Posterior cingulate gyrus (tissue), 11 donors: ENCODE results near the gene HPDL.
"Not testable (repeated sequence)": the region's sequence is repeated elsewhere in the genome, so short reads cannot be mapped to it uniquely, and the experiment has no call there.

Experiments used
- DNase-seq, 10 donors: peaks; one replicate each; pipeline versions ENCODE4 v3.0.0 to v3.0.0-alpha.2; 2020 to 2021; ENCODE audit warnings: mixed read lengths in 3 of 10
- intact Hi-C: fragments of 100-400 bp; cut with DNase I; formaldehyde crosslinking; loops from one replicate; pipeline ENCODE4 v1.15.1; 2023

Gene HPDL

GRCh38 chr1:45326627-45327623 is at the start of gene HPDL:
Gene HPDL, plus strand, starts transcription at chr1:45326895. Its CDS starts 254 bp downstream, at chr1:45327149.
- intact Hi-C loops = no loop called here
- peak; percentile 57 to 93 (median 72) for DNase-seq

GRCh38 chr1:45282351-45282750 is 44.3 kb upstream of the HPDL start:
- intact Hi-C loops = no loop called here

GRCh38 chr1:45284858-45285257 is 41.8 kb upstream of the HPDL start:
- DNase-seq, intact Hi-C loops: not testable (repeated sequence)

More at GRCh38 chr1:45282351-45282750, 44.3 kb upstream of the HPDL start:
- DNase-seq = no peak

- DNase-seq, intact Hi-C loops: not testable (repeated sequence)
Observed at GRCh38 chr1:45286521-45286920, 40.2 kb upstream of the HPDL start.

- DNase-seq, intact Hi-C loops: not testable (repeated sequence)
Observed at GRCh38 chr1:45291002-45291401, 35.7 kb upstream of the HPDL start.

- intact Hi-C loops = no loop called here
- DNase-seq = no peak
Observed at GRCh38 chr1:45291716-45292115, 35.0 kb upstream of the HPDL start.

GRCh38 chr1:45297666-45298356 is 28.9 kb upstream of the HPDL start:
- intact Hi-C loops = no loop called here

GRCh38 chr1:45299296-45299695 is 27.4 kb upstream of the HPDL start:
- no peak for DNase-seq
- intact Hi-C loops = no loop called here

More at GRCh38 chr1:45297666-45298356, 28.9 kb upstream of the HPDL start:
- peak in 2 of 10 donors; percentile 28 to 36 for DNase-seq

GRCh38 chr1:45299981-45300668 is 26.6 kb upstream of the HPDL start:
- intact Hi-C loops = loop anchor here (1.0 to 10.0 kb wide), 3 partner anchors 286 to 565 kb away; partner anchors contain the start of genes KIF2C and RNU5D-1
- DNase-seq = peak in 6 of 10 donors; percentile 21 to 89 (median 30)

GRCh38 chr1:45300669-45300997 is 26.1 kb upstream of the HPDL start:
- DNase-seq = no peak
- intact Hi-C loops = loop anchor here (1.0 to 10.0 kb wide), 3 partner anchors 286 to 566 kb away; partner anchors contain the start of genes KIF2C and RNU5D-1

- DNase-seq = no peak
- intact Hi-C loops = loop anchor here (1.0 to 10.0 kb wide), 4 partner anchors 38 to 568 kb away; partner anchors contain the start of genes KIF2C, MUTYH, RNU5D-1 and TOE1
Observed at GRCh38 chr1:45302505-45303150, 24.1 kb upstream of the HPDL start.

GRCh38 chr1:45303520-45304310 is 23.0 kb upstream of the HPDL start:
- intact Hi-C loops = loop anchor here (1.0 to 10.0 kb wide), 4 partner anchors 37 to 569 kb away; partner anchors contain the start of genes KIF2C, MUTYH, RNU5D-1 and TOE1
- DNase-seq = peak; percentile 95 to 99 (median 98)

- peak in 1 of 10 donors; percentile 14 for DNase-seq
- intact Hi-C loops = loop anchor here (10.0 kb wide), 2 partner anchors 470 to 570 kb away; partner anchors contain the start of genes KIF2C and RNU5D-1
Observed at GRCh38 chr1:45304311-45305081, 22.2 kb upstream of the HPDL start.

- DNase-seq = no peak
- intact Hi-C loops = loop anchor here (10.0 kb wide), 2 partner anchors 470 to 570 kb away; partner anchors contain the start of genes KIF2C and RNU5D-1
Observed at GRCh38 chr1:45305231-45305630, 21.5 kb upstream of the HPDL start.

GRCh38 chr1:45306319-45306718 is 20.4 kb upstream of the HPDL start:
- no peak for DNase-seq
- intact Hi-C loops = loop anchor here (10.0 kb wide), 2 partner anchors 472 to 572 kb away; partner anchors contain the start of genes KIF2C and RNU5D-1

- no peak for DNase-seq
Observed at GRCh38 chr1:45306905-45307304, 19.8 kb upstream of the HPDL start.

GRCh38 chr1:45314266-45314665 is 12.4 kb upstream of the HPDL start:
- intact Hi-C loops = no loop called here
- no peak for DNase-seq

More at GRCh38 chr1:45306905-45307304, 19.8 kb upstream of the HPDL start:
- intact Hi-C loops = loop anchor here (10.0 kb wide), 2 partner anchors 472 to 572 kb away; partner anchors contain the start of genes KIF2C and RNU5D-1

- no peak for DNase-seq
- intact Hi-C loops = no loop called here
Observed at GRCh38 chr1:45317166-45317565, 9.5 kb upstream of the HPDL start.
